Measurements from ENCODE around the gene MFGE8.

The MFGE8 gene

GRCh38 chr15:88897456-88898194, 15.6 kb downstream of the MFGE8 start:
- peak; percentile 41 for DNase-seq

- no peak for DNase-seq
These were observed 16.1 kb downstream of the MFGE8 start for GRCh38 chr15:88897142-88897455.

- DNase-seq, result no peak
These were observed 16.7 kb downstream of the MFGE8 start for GRCh38 chr15:88896333-88897033.

GRCh38 chr15:88894819-88895767, 18.1 kb downstream of the MFGE8 start, which contains the start of gene HAPLN3:
Gene HAPLN3 (minus strand): TSS chr15:88895544. CDS start chr15:88887298, 8,246 bp downstream.
- DNase-seq, result no peak

- DNase-seq, result peak; percentile 13
These were observed 18.8 kb downstream of the MFGE8 start for GRCh38 chr15:88894348-88894818.

GRCh38 chr15:88891540-88892254, 21.5 kb downstream of the MFGE8 start:
- no peak for DNase-seq

GRCh38 chr15:88890495-88890894, 22.7 kb downstream of the MFGE8 start:
- no peak for DNase-seq

GRCh38 chr15:88888719-88889118, 24.5 kb downstream of the MFGE8 start:
- DNase-seq, result no peak

GRCh38 chr15:88887068-88887580, 26.1 kb downstream of the MFGE8 start:
- no peak for DNase-seq

- no peak for DNase-seq
These were observed 30.4 kb downstream of the MFGE8 start for GRCh38 chr15:88882785-88883184.

- no peak for DNase-seq
These were observed 31.4 kb downstream of the MFGE8 start for GRCh38 chr15:88881775-88882174.

GRCh38 chr15:88880944-88881740, 32.0 kb downstream of the MFGE8 start:
- no peak for DNase-seq

- peak; percentile 46 for DNase-seq
These were observed 34.4 kb downstream of the MFGE8 start for GRCh38 chr15:88878720-88879184.

- no peak for DNase-seq
These were observed 35.3 kb downstream of the MFGE8 start for GRCh38 chr15:88877906-88878305.

- no peak for DNase-seq
These were observed 35.8 kb downstream of the MFGE8 start for GRCh38 chr15:88877415-88877814.

GRCh38 chr15:88876573-88876972, 36.6 kb downstream of the MFGE8 start:
- DNase-seq, result no peak

GRCh38 chr15:88874684-88875083, 38.5 kb downstream of the MFGE8 start:
- no peak for DNase-seq

- no peak for DNase-seq
These were observed 38.9 kb downstream of the MFGE8 start for GRCh38 chr15:88874275-88874674.

GRCh38 chr15:88873786-88874185, 39.4 kb downstream of the MFGE8 start:
- DNase-seq, result no peak

GRCh38 chr15:88872706-88873105, 40.5 kb downstream of the MFGE8 start:
- no peak for DNase-seq

GRCh38 chr15:88872106-88872505, 41.1 kb downstream of the MFGE8 start:
- DNase-seq, result no peak
